Esophagus muscularis mucosa (tissue), 4 donors: ENCODE measurements around the gene PIAS4.

Source experiments
- CTCF ChIP-seq, 3 experiments: fragments of 200-600 bp in 2 of 3; fragments of 450-650 bp in 1 of 3; sonication (generic) in 2 of 3; IDR thresholded peaks; one replicate each; pipeline ENCODE4 v1.5.1; 2017 to 2019; ENCODE audit warnings: antibody characterized with exemption in 3 of 3, mild to moderate bottlenecking in 2 of 3, moderate library complexity in 1 of 3
- EP300 ChIP-seq: sonication (generic); formaldehyde crosslinking; IDR thresholded peaks from one replicate; pipeline ENCODE4 v1.6.1; 2017; ENCODE audit warnings: antibody characterized with exemption
- POLR2A ChIP-seq: fragments of 450-650 bp; IDR thresholded peaks from one replicate; pipeline ENCODE4 v1.6.1; 2017; ENCODE audit warnings: antibody characterized with exemption, moderate library complexity, mild to moderate bottlenecking, low read depth
- POLR2AphosphoS5 ChIP-seq, 2 donors: sonication (generic); formaldehyde crosslinking; IDR thresholded peaks; one replicate each; pipeline ENCODE4 v1.6.1; 2017; ENCODE audit warnings: antibody characterized with exemption in 2 of 2

DNA sequence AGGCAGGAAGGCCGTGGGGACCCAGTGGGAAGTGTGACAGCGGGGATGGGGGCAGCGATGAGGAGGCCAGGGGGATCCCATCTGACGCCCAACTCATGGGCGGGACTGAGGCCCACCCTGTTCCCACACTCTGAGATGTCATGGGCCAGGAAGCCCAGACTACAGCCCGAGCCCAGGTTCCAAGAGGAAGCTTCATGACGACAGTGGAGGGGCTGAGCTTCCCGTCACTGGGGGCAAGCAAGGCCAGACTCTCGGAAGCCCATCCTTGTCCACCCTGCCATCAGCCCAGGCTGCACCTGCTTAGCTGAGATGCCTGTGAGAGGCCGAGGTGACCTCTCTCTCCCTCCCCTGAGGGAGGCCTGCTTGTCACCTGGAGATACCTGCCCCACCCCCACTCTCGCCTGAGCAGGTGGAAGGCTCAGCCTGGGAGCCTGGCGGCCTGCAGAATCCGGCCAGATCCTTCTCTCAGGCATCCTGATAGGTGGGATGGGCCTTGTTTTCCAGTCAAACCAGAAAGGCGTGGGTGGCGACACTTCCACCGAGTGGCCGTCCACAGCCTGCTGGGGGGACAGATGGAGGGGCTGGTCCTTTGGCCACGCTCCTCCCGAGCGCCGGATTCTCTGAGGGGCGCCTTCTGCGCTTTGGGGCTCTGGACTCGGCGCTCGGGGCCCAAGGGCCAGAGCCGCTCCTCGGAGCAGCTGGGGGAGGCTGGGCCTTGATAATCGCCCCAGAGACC, 54.3 kb downstream of the PIAS4 start:
- TF ChIP-seq CTCF (IDR thresholded peaks at IDR 0.05): no peak
- no peak for TF ChIP-seq POLR2A
- TF ChIP-seq POLR2AphosphoS5 (IDR thresholded peaks at IDR 0.05): no peak
- no peak for TF ChIP-seq EP300
